Ramos (cell line): Measurements from ENCODE around the gene PIGA.

Source experiments
- in situ Hi-C: fragments of 300-500 bp; cut with MboI; formaldehyde crosslinking; loops from one replicate; pipeline ENCODE4 v1.14.3; 2022; ENCODE audit warnings: low sequenced_read_pairs; ENCODE audit not compliant: unreplicated experiment

The PIGA gene, protein sequence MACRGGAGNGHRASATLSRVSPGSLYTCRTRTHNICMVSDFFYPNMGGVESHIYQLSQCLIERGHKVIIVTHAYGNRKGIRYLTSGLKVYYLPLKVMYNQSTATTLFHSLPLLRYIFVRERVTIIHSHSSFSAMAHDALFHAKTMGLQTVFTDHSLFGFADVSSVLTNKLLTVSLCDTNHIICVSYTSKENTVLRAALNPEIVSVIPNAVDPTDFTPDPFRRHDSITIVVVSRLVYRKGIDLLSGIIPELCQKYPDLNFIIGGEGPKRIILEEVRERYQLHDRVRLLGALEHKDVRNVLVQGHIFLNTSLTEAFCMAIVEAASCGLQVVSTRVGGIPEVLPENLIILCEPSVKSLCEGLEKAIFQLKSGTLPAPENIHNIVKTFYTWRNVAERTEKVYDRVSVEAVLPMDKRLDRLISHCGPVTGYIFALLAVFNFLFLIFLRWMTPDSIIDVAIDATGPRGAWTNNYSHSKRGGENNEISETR

DNA sequence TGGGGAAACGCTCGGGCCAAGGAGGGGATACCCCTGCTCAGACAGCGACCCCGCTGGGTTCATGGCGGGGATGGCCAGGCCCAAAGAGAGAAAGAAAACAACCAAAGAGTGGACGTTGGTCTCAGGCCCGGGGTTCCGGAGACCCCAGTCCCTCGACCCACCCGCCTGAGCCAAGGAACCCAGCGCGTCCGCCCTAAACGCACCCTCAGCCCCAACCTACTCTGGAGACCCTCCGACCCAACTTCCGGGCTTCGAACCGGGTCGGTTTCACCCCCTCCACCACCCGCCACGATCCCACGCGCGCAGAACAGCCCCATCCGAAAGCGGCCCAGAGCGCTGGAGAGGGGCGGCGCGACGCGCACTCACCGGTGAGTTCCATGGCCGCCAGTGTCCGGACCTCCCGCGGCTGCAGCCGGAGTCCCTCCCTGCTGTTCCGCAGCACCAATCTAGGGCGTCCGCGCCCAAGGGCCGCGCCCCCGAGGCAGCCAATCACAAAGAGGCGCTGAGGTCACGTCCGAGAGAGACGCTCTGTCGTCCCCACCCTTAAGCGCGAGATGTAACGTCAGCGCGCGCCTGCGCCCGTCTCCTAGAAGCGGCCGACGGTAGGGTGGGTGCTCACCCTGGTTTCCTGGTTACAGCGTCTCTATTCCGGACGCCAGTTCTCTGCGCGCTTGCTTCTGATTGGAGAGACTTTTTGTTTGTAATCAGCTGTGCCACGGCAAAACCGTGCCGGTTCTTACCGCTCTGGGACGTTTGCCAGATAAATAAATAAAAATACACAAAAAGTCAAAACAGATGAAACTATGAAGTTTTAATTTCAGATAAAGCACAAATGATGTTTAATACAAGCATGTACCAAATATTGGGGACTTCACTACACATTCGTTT, at the start of gene PIGA:
Gene PIGA, minus strand, starts transcription at position 389 of the 888 bp plus-strand sequence. CDS start 3,593 bp downstream, outside the sequence.
- in situ Hi-C loops: loop anchor here (25.0 kb wide), 1 partner anchor 127 kb away; no protein-coding TSS in a partner anchor

DNA sequence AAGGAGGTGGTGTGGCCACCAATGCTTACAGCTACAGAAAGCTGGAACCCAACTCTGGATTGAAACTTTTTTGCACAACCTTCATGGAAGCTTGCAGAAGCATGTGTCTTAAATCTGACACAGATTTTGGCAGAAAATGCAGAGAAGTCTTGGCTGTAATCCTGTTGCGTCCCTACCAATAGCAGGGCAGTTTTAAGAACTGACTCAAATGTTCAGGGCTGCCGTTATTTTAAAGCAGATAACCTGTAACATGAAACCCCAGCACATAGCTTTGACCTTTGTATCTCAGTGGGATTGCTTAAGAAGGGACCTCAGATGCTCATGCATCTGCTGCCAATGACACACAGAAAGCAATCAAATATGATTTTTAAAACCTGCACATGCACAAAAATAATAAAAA, 49.0 kb upstream of the PIGA start, which contains the start of gene VEGFD:
Gene VEGFD, minus strand, starts transcription at position 110 of the 400 bp plus-strand sequence. CDS start 467 bp downstream, outside the sequence.
- in situ Hi-C loops: no loop called here

DNA sequence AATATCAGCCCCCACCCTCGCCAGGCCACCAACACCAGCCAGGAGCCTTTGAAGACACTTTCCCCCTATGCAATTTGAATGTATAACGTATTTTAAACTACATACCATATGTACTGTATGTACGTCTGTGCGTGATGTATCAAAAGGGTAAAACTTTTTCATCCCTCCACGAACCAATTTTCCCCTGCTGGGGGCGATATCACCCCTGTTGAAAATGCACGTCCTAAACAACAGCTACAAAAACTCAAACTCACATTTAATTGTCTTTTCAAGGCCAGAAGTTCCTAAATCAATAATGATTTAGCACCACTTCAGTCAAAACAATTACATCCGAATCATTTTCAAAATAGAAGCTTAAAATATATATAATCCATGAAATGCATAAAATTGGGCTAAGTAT, 47.5 kb upstream of the PIGA start:
- in situ Hi-C loops: no loop called here

GRCh38 chrX:15376956-15377355, 41.6 kb upstream of the PIGA start:
- in situ Hi-C loops: no loop called here

- in situ Hi-C loops: no loop called here
Measured at GRCh38 chrX:15373976-15374375, 38.7 kb upstream of the PIGA start.

- in situ Hi-C loops: no loop called here
Measured at GRCh38 chrX:15366506-15367352, 31.4 kb upstream of the PIGA start.

GRCh38 chrX:15359701-15360100, 24.4 kb upstream of the PIGA start:
- in situ Hi-C loops: no loop called here

DNA sequence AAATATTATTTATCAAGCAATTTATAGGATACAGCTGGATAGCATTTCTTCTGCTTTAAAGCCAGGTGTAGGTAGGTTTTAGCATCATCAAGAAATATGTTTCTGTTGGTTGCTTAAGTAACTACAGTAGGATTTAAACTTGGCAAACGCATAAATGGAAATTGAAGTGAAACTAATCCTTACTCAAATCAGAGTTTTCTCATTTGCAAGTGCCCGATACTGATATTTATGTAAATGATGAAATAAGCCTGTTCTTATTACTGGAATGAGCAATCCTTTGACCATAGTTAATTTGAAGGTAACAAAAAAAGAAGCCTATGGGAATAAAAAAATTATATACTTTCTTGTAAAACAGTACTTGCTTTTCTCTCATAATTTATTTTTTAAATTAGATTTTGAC, 23.2 kb upstream of the PIGA start:
- in situ Hi-C loops: no loop called here

DNA sequence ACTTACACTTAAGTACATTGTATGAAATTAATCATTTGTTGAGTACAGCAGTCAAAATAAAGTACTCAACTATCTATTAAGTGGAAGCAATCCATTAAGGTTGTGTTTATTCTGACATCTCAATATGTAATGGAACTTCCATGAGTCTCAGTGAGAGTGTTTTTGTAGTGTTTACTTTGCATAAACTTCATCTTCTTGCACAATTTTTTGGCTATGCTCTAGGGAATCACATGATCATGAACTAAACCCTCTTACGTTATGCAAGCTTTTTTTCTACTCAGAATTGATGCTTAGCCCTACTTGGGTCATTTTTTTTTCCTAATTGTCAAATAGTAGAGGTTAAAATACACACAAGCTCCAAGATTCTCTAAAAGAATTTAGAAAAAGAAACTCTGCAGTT, 21.1 kb upstream of the PIGA start:
- in situ Hi-C loops: no loop called here

- in situ Hi-C loops: no loop called here
Measured at GRCh38 chrX:15350329-15350996, 15.1 kb upstream of the PIGA start.

DNA sequence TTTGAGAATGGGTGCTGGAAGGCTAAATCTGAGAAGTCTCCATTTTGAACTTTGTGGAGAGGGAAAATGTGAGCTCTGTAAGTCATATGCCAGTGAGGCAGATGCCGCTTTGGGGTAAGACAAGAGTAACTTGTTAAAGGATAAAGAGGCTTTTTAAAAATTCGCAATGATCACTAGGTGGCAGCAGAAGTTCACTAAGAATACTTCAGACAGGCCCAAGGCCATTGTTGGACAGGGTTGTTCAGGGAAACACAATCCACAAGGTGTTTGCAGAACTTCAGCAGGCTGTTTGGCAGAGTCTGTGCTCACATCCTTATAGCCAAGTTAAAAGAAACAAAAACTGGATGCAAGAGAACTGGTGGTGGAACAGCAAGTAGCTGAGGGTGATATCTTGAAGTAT, 13.7 kb upstream of the PIGA start:
- in situ Hi-C loops: loop anchor here (25.0 kb wide), 1 partner anchor 113 kb away; no protein-coding TSS in a partner anchor

DNA sequence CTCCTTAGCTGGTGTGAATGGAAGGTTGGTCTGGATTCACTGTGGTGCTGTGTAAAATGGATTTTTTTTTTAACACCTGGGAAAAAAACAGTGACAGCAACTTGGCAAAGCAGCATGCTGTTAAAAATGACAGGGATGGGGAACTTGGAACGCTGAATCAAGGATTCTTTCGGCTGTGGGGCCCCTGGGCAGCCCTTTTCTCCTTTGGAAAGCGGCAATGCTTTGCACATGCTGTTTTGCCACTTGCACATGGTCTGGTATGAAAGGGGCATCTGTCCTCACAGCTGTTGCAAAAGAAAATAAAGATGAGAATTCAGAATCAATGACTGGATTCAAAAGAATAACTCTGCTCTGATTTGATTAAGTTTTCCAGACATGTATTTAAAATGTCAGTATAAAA, 10.7 kb upstream of the PIGA start:
- in situ Hi-C loops: loop anchor here (25.0 kb wide), 1 partner anchor 116 kb away; no protein-coding TSS in a partner anchor

- in situ Hi-C loops: loop anchor here (25.0 kb wide), 1 partner anchor 118 kb away; no protein-coding TSS in a partner anchor
Measured at GRCh38 chrX:15344106-15344505, 8.8 kb upstream of the PIGA start.

GRCh38 chrX:15343075-15343476, 7.8 kb upstream of the PIGA start:
- in situ Hi-C loops: loop anchor here (25.0 kb wide), 1 partner anchor 119 kb away; no protein-coding TSS in a partner anchor

GRCh38 chrX:15340867-15341266, 5.5 kb upstream of the PIGA start:
- in situ Hi-C loops: loop anchor here (25.0 kb wide), 1 partner anchor 121 kb away; no protein-coding TSS in a partner anchor

GRCh38 chrX:15336023-15336413, 695 bp upstream of the PIGA start:
- in situ Hi-C loops: loop anchor here (25.0 kb wide), 1 partner anchor 126 kb away; no protein-coding TSS in a partner anchor

DNA sequence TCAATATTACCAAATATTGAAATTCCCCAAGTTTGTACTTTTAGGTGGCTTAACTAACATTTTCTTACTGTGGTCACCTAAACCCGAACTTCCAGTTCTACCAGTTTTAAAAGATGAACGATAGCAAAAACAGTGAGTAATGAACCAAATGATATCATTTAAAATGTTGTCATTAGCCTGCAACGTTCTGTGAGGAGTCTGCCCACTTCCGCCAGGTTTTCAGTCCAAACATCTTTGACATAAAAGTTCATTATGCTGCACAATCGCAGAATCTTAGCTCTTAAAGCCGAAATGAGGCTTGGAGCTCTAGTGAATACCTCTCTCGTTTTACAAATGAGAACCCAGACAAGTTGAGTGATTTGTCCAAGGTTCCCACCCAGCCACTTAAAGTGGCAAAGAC, 762 bp downstream of the PIGA start:
- in situ Hi-C loops: loop anchor here (25.0 kb wide), 1 partner anchor 128 kb away; no protein-coding TSS in a partner anchor

GRCh38 chrX:15328821-15329220, 6.5 kb downstream of the PIGA start:
- in situ Hi-C loops: loop anchor here (25.0 kb wide), 1 partner anchor 133 kb away; no protein-coding TSS in a partner anchor

DNA sequence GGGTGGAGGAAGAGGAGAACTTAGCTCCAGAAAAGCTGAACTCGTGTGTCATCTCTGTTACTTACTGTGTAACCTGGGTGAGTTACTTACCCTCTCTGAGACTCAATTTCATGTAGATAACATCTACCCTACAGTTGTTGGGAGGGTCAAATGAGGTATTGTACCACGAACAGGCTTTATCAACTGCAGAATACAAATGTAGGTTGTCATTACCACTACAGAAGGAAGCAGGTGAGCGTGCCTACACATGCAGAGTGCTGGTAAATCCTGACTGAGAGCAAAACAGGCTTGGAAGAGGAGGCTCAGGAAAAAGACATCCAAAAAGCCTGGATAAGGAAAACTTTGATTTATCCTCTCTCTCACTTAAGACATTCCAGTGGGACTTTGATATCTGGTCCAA, 7.2 kb downstream of the PIGA start:
- in situ Hi-C loops: loop anchor here (25.0 kb wide), 1 partner anchor 134 kb away; no protein-coding TSS in a partner anchor
